ENCODE results near the gene GRM3.

GRCh38 chr7:86876146-86876545, 232.4 kb downstream of the GRM3 start:
- TF ChIP-seq POLR2A (IDR thresholded peaks at IDR 0.05; ENCODE audit: low read depth, low read length) (no peak), POLR2AphosphoS5 (IDR thresholded peaks at IDR 0.05; ENCODE audit: low read depth, low read length) (no peak), TAF1 (IDR thresholded peaks at IDR 0.05; ENCODE audit: borderline replicate concordance, low read depth, low read length) (no peak)

All from GM12892 (cell line).